Activated T-cell treated with anti-CD3 and anti-CD28 coated beads, Interleukin-2, amount 50 U/mL, for 24 hours (primary cell): ENCODE results near the gene SUGCT.

Experiments used
- DNase-seq: peaks from one replicate; pipeline ENCODE4 v3.0.0-alpha.2; 2020
- H3K27ac Mint-ChIP-seq: 2 replicates; pipeline ENCODE4 v1.8.0; 2020; ENCODE audit warnings: mild to moderate bottlenecking, mixed read lengths
- H3K27me3 Mint-ChIP-seq: 2 replicates; pipeline ENCODE4 v1.8.0; 2020; ENCODE audit warnings: mixed read lengths
- H3K36me3 Mint-ChIP-seq: 2 replicates; pipeline ENCODE4 v1.8.0; 2020; ENCODE audit warnings: low read depth, mixed read lengths
- H3K4me1 Mint-ChIP-seq: 2 replicates; pipeline ENCODE4 v1.8.0; 2020; ENCODE audit warnings: low read depth, mixed read lengths
- H3K4me3 Mint-ChIP-seq: 2 replicates; pipeline ENCODE4 v1.8.0; 2020; ENCODE audit warnings: mild to moderate bottlenecking, moderate library complexity, mixed read lengths
- H3K9me3 Mint-ChIP-seq: 2 replicates; pipeline ENCODE4 v1.8.0; 2020; ENCODE audit warnings: mixed read lengths

The SUGCT gene

DNA sequence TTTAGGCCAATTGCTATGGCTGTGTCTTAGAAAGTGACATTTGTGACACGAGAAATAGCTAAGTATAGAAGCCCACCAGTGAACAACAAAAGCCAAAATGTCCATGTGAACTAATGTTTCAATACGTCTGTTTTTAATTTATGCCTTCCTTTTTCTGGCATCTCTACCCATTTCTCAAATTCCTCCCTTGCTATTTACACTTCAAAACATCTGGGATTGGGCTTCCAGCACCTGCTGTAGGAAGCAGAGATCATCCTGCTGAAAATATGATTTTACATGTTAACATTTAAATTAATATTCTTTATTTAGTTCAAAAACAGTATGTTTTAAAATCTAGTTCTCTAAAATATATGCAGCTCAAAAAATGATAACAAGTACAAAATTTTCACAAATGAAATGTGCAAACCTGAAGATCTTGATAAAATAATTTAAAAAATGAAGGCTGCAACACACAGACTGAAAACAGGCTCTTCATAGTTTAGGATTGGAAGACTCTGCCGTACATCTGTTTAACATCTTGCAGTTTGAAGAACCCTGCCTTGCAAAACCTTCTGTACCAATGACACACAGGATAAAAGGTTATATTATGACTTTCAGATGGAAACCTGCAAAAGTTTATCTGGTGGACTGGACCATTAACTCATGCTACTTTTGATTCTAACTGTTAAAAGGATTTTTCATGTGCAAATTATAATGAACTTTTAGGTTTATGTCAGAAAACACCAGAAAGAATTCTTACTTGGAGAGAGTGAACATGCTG is 408.4 kb downstream of the SUGCT start:
- H3K27ac Mint-ChIP-seq: no peak overlapping the region
- no peaks in the 10 kb centered on the region for H3K4me1 Mint-ChIP-seq
- H3K9me3 Mint-ChIP-seq: peaks cover 2% of the 10 kb centered on the region
- H3K27me3 Mint-ChIP-seq: no peaks in the 10 kb centered on the region
- no peak overlapping the region for H3K4me3 Mint-ChIP-seq
- no peak for DNase-seq
- no peaks in the 10 kb centered on the region for H3K36me3 Mint-ChIP-seq

DNA sequence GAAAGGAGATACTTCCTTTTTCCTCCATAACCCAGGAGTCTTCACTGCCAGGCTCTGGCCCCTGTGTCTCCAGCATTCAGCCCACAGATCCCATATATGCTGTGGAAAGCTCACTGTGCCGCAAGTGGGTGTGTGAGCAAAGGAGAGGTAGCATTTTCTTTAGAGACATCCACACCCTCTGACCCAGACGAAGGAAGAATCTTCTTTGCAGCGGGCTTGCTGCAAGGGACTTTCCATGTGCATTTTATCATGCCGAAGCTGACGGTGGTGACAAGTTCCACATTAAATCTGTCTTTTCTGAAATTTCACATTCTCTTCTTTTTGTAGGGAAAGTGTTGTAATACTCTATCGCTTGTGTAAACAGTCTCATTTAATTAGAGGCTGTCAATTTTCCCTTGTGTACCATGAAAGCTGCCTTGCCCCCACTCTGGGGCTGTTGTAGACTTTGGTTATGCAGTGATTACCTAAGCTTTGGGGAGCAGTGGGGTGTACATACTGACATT is 409.5 kb downstream of the SUGCT start:
- H3K27ac Mint-ChIP-seq: no peak overlapping the region
- H3K4me1 Mint-ChIP-seq: no peaks in the 10 kb centered on the region
- DNase-seq: no peak
- no peak overlapping the region for H3K4me3 Mint-ChIP-seq
- H3K36me3 Mint-ChIP-seq: no peaks in the 10 kb centered on the region
- peaks cover 3% of the 10 kb centered on the region for H3K9me3 Mint-ChIP-seq
- no peaks in the 10 kb centered on the region for H3K27me3 Mint-ChIP-seq

DNA sequence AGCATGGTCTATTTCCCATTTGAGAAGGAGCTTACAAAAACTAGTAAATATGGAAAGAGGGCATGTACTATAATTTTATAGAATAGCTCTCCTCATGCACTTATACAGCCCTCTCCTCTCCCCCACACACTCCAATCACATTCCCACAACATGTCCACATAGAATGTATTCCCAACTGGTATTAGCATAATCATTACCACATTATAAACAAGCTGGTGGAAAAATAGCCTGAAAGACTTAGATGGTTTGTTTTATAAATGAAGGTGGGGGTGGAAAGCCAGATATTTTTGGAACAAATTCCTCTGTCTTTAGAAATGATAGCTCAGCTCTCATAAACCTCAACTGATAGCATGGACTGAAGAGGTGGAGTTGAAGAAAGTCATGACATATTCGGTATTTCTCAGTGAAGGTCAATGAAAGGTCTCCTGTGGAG is 410.1 kb downstream of the SUGCT start:
- H3K9me3 Mint-ChIP-seq: peaks cover 3% of the 10 kb centered on the region
- no peak overlapping the region for H3K27ac Mint-ChIP-seq
- H3K36me3 Mint-ChIP-seq: no peaks in the 10 kb centered on the region
- no peak overlapping the region for H3K4me3 Mint-ChIP-seq
- no peaks in the 10 kb centered on the region for H3K4me1 Mint-ChIP-seq
- no peak for DNase-seq
- no peaks in the 10 kb centered on the region for H3K27me3 Mint-ChIP-seq

DNA sequence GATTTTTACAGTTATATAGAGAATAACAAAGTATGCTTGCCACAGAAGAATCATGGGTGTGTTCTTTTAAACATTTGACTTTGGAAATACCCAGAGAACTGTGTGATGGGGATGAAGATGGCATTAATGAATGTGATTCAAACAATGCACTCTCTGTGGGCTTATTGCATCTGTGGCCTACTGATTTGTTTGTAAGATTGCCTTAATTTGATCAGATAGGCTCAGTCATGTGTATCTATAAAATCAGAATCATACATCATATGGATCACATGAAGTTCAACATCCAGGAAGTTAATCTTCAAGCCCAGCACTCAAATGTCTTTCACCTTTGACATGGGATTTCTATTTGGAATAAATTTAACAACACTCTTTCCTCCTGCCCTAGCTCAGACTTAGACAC is 410.9 kb downstream of the SUGCT start:
- Mint-ChIP-seq H3K27me3 (no peaks in the 10 kb centered on the region), H3K9me3 (peaks cover 3% of the 10 kb centered on the region), H3K27ac (no peak overlapping the region), H3K4me3 (no peak overlapping the region), H3K4me1 (no peaks in the 10 kb centered on the region), H3K36me3 (no peaks in the 10 kb centered on the region)
- no peak for DNase-seq

DNA sequence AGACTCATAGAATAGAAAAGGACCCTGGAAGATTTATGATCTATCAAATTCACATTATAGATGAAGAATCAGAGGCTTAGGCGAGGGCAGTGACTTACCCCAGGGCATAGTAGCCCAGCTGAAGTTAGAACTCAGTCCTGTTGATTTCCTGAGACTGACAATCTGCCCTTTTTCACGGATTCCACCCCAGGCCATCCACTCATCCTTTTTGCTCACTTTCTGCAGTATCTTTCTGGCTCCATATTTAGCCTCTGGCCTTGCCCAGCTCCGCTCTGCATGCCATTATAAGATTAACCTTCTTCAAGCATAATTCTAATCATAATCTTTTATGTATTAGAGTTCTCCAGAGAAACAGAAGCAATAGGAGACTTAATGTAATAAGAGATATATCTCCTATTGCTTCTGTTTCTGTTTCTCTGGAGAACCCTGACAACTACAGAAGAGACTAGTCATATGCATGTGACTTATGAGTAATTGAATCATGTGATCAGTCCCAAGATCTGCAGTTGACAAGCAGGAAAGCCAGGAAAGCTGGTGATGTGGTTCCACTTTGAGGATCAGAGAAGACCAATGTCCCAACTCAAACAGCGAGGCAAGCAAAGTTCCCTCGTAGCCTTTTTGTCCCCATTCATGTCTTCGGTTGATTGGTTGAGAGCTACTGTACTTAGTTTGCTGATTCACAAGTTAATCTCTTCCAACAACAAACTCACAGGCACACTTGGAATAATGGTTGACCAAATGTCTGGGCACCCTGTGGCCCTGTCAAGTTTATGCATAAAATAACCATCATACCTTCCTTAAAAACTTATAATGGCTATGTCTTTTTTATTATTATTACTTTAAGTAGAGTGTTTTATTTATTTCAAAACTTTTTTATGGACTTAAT is 412.1 kb downstream of the SUGCT start:
- Mint-ChIP-seq H3K4me3 (no peak overlapping the region), H3K27me3 (no peaks in the 10 kb centered on the region), H3K36me3 (no peaks in the 10 kb centered on the region), H3K4me1 (peaks cover under 1% of the 10 kb centered on the region), H3K27ac (no peak overlapping the region), H3K9me3 (peaks cover 3% of the 10 kb centered on the region)
- no peak for DNase-seq

DNA sequence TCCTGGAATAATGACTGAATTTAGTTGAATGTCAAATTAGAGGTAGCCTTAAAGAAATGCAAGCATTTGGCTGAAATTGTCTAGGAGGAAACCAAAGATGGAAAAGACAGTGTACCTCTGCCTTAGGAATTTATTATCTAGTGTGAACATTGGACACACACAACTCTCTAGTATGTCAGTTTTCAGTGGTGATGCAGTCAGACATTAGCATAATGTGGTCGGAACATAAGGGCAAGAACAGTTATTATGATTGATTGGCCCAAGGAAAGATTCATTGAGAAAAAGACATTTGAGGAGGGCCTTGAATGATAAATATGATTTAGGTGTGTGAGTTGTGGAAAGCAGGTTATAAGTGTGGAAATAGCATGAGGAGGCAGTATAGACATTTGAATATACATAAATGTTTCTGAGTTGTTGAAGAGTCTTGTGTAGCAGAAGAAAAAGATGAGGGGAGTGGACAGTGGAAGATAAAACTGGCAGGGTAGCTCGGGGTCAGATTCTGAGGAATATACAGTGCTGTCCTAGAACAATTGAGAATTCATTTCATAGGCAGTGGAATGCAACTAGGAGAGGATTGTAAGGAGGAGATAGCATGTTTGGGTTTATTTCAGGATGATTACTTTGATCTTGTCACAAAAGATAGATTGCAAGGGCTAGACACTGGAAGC is 414.7 kb downstream of the SUGCT start:
- Mint-ChIP-seq H3K36me3 (no peaks in the 10 kb centered on the region), H3K27me3 (no peaks in the 10 kb centered on the region), H3K4me3 (no peak overlapping the region), H3K9me3 (peaks cover 3% of the 10 kb centered on the region), H3K27ac (no peak overlapping the region), H3K4me1 (peaks cover 2% of the 10 kb centered on the region)
- no peak for DNase-seq

DNA sequence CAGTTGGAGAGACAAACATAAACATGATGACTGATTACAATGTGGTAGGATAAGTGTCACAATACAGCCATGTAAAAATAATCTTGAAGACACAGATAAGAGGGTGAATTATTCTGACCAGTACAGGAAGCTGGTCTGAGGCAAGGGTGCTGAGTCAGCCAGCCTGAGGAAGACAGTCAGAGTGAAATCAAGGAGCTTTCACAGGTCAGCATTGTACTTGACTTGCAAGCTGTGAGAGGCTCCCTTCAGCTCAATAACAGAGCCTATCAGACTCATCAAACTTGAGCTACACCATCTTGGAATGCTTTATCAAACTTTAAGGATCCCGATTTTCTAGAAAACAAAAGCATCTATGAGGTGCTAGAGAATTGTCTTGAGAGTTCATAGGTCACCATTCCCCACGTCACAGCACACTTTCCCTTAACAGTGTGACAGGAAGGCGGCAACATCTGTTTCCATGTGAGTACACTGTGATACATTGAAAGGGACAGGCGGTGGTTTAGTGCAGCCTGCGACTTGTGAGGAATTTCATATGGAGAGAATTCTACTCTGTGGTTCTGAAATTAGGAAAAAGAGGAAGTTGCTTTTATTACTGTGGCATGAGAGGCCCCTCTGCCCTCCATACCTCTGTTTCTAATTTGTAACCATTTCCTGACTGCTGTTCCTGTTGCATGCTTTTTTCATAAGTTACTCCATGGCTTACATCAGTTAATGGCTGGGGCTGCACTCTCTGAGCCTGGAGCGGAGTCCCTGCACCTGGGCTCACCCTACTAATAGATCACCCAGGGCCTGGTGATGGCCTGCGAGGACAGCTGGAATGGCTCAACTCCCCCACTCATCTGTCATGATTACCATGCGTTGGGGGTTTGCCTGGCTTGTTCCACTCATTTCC is 417.1 kb downstream of the SUGCT start:
- DNase-seq: no peak
- peaks cover 3% of the 10 kb centered on the region for H3K9me3 Mint-ChIP-seq
- H3K4me1 Mint-ChIP-seq: peaks cover 2% of the 10 kb centered on the region
- no peaks in the 10 kb centered on the region for H3K36me3 Mint-ChIP-seq
- no peaks in the 10 kb centered on the region for H3K27me3 Mint-ChIP-seq
- H3K27ac Mint-ChIP-seq: no peak overlapping the region
- no peak overlapping the region for H3K4me3 Mint-ChIP-seq

DNA sequence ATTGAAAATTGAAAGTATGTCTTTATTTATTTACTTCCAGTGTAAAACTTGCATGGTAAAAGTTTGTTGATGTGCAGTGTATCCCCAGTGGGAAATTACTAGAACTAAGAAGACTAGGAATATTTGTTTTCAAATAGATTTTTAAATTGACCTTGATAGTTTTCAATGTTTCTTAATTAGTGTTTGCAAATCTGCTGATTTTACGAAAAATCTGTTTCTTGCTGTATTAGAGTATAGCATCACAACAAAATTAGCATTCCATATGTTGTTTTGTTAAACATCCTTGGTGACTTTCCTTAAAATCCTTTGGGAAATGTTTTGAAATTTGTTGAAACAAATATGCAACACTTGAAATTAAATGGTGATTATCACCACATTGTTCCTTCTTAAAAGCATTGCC is 425.9 kb downstream of the SUGCT start:
- H3K4me1 Mint-ChIP-seq: no peaks in the 10 kb centered on the region
- H3K27me3 Mint-ChIP-seq: no peaks in the 10 kb centered on the region
- no peaks in the 10 kb centered on the region for H3K36me3 Mint-ChIP-seq
- no peak overlapping the region for H3K27ac Mint-ChIP-seq
- H3K9me3 Mint-ChIP-seq: peaks cover 10% of the 10 kb centered on the region
- no peak for DNase-seq
- no peak overlapping the region for H3K4me3 Mint-ChIP-seq

DNA sequence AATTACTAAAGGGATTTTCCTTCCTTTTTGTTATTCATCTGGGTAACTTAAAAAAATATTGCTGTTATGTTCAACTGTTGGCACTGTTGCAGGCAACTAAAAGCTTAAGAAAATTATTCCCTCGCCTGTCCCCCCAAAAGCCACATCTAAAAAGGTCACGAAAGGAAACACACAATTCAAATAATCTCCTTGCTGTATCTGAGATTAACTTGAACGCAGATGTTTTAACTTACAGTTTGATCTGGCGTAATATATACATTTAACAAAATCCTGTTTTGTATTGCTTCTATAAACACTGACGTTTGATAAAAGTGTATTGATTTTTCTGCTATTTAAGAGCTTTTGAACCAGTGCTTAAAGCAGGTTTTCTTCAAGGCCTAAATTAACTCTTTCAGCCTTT is 432.1 kb downstream of the SUGCT start:
- H3K27ac Mint-ChIP-seq: no peak overlapping the region
- H3K27me3 Mint-ChIP-seq: no peaks in the 10 kb centered on the region

DNA sequence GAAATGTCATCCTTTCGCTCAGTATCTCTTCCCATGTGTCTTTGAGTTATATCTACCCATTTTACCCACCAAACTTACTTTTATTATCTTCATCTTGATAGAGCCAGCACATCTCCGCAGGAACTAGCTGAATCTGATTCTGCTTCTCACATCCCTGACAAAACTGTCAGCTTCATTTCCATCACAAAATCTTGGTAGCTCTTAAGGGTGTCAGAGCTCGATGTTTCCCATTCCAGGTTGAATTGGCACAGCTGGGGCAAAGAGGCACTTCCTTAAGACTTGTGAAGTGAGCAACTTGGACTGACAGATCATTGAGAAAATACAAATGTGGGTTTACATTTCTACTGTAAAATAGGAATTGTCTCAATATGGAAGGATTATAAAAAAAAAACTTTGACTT is 434.5 kb downstream of the SUGCT start:
- Mint-ChIP-seq H3K4me1 (no peaks in the 10 kb centered on the region), H3K9me3 (no peaks in the 10 kb centered on the region), H3K4me3 (no peak overlapping the region), H3K27me3 (no peaks in the 10 kb centered on the region), H3K36me3 (no peaks in the 10 kb centered on the region), H3K27ac (no peak overlapping the region)
- no peak for DNase-seq

More for the DNA sequence above, 432.1 kb downstream of the SUGCT start:
- no peak for DNase-seq
- Mint-ChIP-seq H3K4me3 (no peak overlapping the region), H3K36me3 (no peaks in the 10 kb centered on the region), H3K4me1 (no peaks in the 10 kb centered on the region), H3K9me3 (peaks cover 7% of the 10 kb centered on the region)

DNA sequence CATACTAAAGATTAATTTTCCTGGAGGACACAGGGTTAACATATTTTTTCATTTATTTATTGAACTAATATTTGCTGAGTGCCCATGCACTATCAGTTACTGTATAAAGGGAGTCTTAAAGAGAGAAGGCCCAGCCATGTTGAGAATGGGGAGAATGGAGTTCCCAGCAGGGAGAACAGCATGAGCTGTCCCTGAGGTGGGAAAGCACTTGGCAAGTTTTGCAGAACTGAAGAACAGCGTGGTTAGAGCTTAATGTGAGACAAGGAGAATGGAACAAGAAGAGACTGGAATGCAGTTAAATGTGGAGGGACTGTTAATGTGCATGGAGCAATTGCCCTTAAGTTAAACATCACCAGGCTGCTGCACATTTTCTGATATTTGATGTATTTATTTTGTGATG is 435.4 kb downstream of the SUGCT start:
- H3K27me3 Mint-ChIP-seq: no peaks in the 10 kb centered on the region
- no peaks in the 10 kb centered on the region for H3K4me1 Mint-ChIP-seq
- no peak for DNase-seq
- H3K27ac Mint-ChIP-seq: no peak overlapping the region
- H3K9me3 Mint-ChIP-seq: no peaks in the 10 kb centered on the region
- H3K36me3 Mint-ChIP-seq: no peaks in the 10 kb centered on the region
- H3K4me3 Mint-ChIP-seq: no peak overlapping the region

DNA sequence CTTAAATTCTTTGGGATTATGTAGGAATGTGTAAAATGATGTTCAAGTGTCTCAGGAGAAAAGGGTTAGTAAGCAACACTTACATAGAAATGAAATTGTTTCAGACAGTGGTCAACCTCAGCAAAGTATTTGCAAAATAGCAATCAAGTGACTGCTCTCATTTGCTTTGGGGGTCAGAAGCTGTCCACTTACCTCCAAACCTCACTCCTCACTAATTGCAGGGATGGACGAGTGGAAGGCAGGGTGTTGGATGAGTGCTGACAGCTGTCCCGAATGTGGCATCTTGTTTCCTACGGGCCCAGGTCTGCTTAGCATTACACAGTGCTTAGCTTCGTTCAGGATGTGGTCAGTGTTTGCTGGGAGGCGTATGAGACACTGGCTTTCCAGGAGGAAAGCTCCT is 437.0 kb downstream of the SUGCT start:
- no peaks in the 10 kb centered on the region for H3K4me1 Mint-ChIP-seq
- H3K27me3 Mint-ChIP-seq: no peaks in the 10 kb centered on the region

DNA sequence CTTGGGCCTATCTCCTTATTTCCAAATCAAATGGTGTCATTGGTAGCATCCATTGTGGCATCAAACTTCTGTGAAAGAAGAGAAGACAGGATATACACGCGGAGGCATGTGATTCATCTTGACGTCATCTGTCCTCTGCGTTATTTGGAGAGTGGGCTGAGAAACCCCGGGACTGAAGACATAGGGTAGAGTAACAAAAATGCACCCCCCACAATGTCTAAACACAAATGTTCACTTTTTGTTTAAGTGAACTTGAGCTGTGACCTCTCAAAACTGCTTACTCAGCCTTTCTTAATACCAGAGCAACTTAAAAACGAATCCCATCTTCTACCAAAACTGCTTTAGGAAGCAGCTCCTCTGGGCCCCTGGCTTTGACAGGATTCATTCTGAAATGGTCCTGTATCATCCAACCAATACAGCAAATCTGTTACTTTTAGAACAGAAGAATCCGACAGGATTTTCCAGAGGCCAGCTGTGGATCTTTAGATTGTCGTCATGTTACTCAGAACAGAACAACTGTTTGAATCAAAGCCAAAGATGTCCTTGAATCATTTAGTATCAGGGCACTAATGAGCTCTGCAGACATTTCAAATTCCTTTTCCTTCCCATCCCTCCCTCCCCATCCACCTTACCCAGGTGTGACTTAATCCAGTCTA is 438.1 kb downstream of the SUGCT start:
- Mint-ChIP-seq H3K27ac (no peak overlapping the region), H3K4me1 (no peaks in the 10 kb centered on the region), H3K9me3 (peaks cover 8% of the 10 kb centered on the region), H3K36me3 (no peaks in the 10 kb centered on the region), H3K4me3 (no peak overlapping the region), H3K27me3 (no peaks in the 10 kb centered on the region)
- no peak for DNase-seq

More for the DNA sequence above, 437.0 kb downstream of the SUGCT start:
- H3K9me3 Mint-ChIP-seq: peaks cover 2% of the 10 kb centered on the region
- H3K27ac Mint-ChIP-seq: no peak overlapping the region
- no peak for DNase-seq
- H3K36me3 Mint-ChIP-seq: no peaks in the 10 kb centered on the region
- H3K4me3 Mint-ChIP-seq: no peak overlapping the region
